ENCODE results near the gene IL17RE.

IL17RE gene

GRCh38 chr3:9909221-9910013, 6.8 kb downstream of the IL17RE start:
- DNase-seq: no peak

DNA sequence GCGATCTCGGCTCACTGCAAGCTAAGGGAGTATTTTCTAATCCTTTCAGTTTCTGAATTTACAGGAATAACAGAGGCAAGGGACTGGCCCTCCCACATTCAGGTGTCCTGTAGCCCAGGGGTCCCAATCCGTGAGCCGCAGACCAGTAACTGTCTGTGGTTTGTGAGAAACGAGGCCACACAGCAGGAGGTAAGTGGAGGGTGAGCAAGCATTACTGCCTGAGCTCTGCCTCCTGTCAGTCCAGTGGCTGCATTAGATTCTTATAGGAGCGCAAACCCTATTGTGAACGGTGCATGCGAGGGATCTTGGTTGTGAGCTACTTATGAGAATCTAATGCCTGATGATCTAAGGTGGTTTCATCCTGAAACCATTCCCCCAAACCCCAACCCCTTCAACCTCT, 9.2 kb downstream of the IL17RE start:
- no peak for DNase-seq

GRCh38 chr3:9912294-9912935, 9.8 kb downstream of the IL17RE start:
- no peak for DNase-seq

- no peak for DNase-seq
Measured at GRCh38 chr3:9913601-9914000, 11.0 kb downstream of the IL17RE start.

GRCh38 chr3:9914011-9914410, 11.4 kb downstream of the IL17RE start:
- DNase-seq: no peak

DNA sequence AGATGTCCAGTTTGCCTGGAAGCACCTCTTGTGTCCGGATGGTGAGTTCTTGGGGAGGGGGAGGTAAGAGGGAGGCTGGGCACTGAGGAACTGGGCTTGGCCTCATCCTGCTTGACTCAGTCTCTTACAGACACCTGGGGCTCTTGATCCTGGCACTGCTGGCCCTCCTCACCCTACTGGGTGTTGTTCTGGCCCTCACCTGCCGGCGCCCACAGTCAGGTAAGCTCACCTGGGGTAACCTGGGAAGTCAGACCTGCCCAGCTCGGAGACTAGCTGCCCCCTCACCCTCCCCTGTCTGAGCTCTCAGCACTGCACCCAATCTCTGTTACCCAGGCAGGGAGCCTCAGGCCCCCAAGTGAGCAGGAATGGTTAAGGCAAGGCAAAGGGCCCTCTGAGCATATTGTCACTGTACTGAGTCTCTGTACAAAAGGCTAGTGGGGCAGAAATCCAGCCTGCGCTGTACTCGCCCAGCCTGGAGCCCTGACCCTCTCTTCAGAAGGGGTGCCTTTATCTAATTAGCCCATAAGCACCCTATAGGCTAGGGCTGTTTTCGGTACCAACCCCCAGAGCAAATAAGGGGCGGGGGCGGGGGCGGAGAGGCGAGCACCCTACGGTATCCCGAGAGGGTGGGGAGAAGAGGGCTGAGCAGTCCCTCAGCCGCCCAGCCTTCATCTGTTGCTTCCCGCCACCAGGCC, 12.1 kb downstream of the IL17RE start:
- no peak for DNase-seq

- no peak for DNase-seq
Measured at GRCh38 chr3:9915254-9916141, 12.8 kb downstream of the IL17RE start.

DNA sequence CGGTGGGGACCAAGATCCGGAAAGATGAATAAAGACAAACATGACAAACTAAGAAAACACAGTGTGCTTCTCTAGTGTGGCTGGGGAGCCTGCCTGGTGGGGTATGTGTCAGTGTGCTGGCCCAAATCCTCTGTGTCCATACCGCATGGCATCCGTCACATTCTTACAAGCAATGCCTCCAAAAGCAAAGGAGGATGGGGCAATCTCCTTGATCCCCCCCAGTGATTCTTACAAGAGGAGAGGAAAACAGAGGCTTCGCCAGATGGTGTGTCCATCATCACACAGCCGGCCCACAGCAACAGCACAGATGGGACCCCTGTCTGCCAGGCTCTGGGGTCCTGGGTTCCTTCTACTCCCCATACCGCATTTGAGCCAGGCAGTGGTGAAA, 13.7 kb downstream of the IL17RE start:
- no peak for DNase-seq

- peak; percentile 29 for DNase-seq
Measured at GRCh38 chr3:9916734-9917680, 14.4 kb downstream of the IL17RE start, which contains the start of gene IL17RC. Gene IL17RC, plus strand, starts transcription at chr3:9917098. Its CDS starts 218 bp downstream, at chr3:9917316.

- DNase-seq: no peak
Measured at GRCh38 chr3:9917820-9918219, 15.2 kb downstream of the IL17RE start.

GRCh38 chr3:9918261-9919038, 15.8 kb downstream of the IL17RE start:
- DNase-seq: no peak

GRCh38 chr3:9928158-9928557, 25.5 kb downstream of the IL17RE start:
- DNase-seq: no peak

GRCh38 chr3:9930804-9931418, 28.3 kb downstream of the IL17RE start:
- DNase-seq: no peak

- DNase-seq: no peak
Measured at GRCh38 chr3:9932535-9932842, 29.8 kb downstream of the IL17RE start.

GRCh38 chr3:9932843-9933560, 30.4 kb downstream of the IL17RE start:
- peak; percentile 81 for DNase-seq

DNA sequence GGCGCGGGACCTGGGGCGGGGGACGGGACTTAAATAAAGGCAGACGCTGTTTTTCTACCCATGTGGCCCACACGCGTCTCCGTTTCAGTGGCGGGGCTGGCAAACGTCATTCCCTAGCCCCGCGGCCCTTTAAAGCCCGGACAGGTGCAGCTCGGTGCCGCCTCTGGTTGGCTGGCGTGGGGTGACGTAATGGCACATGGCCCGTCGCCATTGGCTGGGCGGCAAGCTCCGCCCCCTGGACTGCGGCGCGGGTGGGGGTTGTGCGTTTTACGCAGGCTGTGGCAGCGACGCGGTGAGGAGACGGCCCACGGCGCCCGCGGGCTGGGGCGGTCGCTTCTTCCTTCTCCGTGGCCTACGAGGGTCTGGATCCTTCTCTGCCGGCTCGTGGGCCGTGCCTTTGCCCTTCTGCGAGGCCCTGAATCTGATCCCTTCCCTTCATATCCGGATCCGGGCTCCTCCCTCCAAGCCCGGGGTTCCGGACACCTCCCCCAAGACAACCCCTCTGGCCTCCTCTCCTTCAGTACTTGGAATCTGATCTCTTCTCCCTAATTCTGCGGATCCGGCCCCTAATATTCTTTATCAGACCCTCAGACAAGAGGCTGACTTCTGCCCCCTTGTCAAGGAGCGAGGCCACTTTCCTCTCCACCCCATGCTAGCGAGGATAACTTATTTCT, 31.1 kb downstream of the IL17RE start, which contains the start of gene CRELD1:
Gene CRELD1 (plus strand): TSS at position 274 of the 674 bp plus-strand sequence. CDS start 605 bp downstream, outside the sequence.
- peak; percentile 97 for DNase-seq

DNA sequence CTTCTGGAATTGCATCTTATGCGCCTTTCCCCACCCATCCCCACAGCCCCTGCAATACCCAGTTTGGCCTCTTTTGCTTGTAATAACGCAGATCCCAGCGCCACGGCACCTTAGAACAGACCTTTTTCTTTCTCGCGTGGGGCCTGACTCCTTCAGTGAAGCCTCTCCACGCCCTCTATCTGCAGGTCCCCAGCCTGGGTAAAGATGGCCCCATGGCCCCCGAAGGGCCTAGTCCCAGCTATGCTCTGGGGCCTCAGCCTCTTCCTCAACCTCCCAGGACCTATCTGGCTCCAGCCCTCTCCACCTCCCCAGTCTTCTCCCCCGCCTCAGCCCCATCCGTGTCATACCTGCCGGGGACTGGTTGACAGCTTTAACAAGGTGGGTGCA, 31.6 kb downstream of the IL17RE start:
- DNase-seq: no peak

GRCh38 chr3:9934993-9935392, 32.3 kb downstream of the IL17RE start:
- no peak for DNase-seq

DNA sequence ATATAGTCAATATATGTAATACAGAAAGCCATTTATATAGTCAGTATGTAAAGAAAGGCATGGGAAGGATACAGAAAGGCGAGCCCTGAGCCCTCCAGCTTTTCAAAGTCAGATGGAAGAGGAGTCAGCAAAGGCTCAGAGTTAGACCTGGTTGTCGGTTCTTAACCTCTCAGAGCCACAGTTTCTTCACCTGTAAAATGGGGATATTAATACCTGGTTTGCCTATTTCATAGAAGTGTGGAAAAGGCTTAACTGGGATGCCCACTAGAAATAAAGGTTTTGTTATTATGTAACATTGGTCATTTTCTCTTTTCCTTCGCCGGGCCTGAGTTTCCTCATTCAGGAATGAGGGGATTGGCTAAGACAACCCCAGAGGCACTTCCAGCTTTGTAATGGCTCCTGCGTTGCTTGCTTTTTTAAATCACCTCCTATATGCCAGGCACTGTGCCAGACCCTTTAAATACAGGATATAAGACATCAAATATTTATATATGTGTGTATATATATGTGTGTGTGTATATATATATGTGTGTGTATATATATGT, 33.4 kb downstream of the IL17RE start:
- no peak for DNase-seq
